Hepatocyte (in vitro differentiated cells): ENCODE data around the gene CHD9. TPM values are rescaled to one million over a fixed set of nuclear protein-coding genes. Genes with fewer than 3 reads are reported as not detected.

Experiments
- DNase-seq: peaks from one replicate; pipeline ENCODE4 v3.0.0-alpha.2; 2016; ENCODE audit warnings: low spot score
- H2AFZ ChIP-seq: fragments of 200-600 bp; sonication (generic); 2 replicates; pipeline ENCODE4 v1.6.0; 2016; ENCODE audit warnings: antibody characterized with exemption, mild to moderate bottlenecking
- H3K27ac ChIP-seq: fragments of 200-600 bp; sonication (generic); 2 replicates; pipeline ENCODE4 v1.5.1; 2016; ENCODE audit warnings: mild to moderate bottlenecking
- H3K27me3 ChIP-seq: fragments of 200-600 bp; sonication (generic); 2 replicates; pipeline ENCODE4 v1.6.1; 2016
- H3K36me3 ChIP-seq: fragments of 200-600 bp; sonication (generic); replicated peaks from 2 replicates; pipeline ENCODE4 v1.5.1; 2016; ENCODE audit warnings: low read depth; ENCODE audit not compliant: insufficient read depth
- H3K4me1 ChIP-seq: fragments of 200-600 bp; sonication (generic); 2 replicates; pipeline ENCODE4 v1.5.1; 2016; ENCODE audit warnings: mild to moderate bottlenecking, moderate library complexity; ENCODE audit not compliant: insufficient read depth
- H3K4me2 ChIP-seq: fragments of 200-600 bp; sonication (generic); 2 replicates; pipeline ENCODE4 v1.6.0; 2016
- H3K4me3 ChIP-seq: fragments of 200-600 bp; sonication (generic); 2 replicates; pipeline ENCODE4 v1.5.1; 2016; ENCODE audit warnings: mild to moderate bottlenecking
- H3K79me2 ChIP-seq: fragments of 200-600 bp; sonication (generic); 2 replicates; pipeline ENCODE4 v1.6.0; 2017; ENCODE audit warnings: mild to moderate bottlenecking
- H3K9me2 ChIP-seq: fragments of 200-600 bp; sonication (generic); replicated peaks from 2 replicates; pipeline ENCODE4 v1.6.0; 2017; ENCODE audit warnings: mild to moderate bottlenecking; ENCODE audit not compliant: insufficient read depth
- H3K9me3 ChIP-seq: fragments of 200-600 bp; sonication (generic); 2 replicates; pipeline ENCODE4 v1.5.1; 2016; ENCODE audit warnings: low read depth, mild to moderate bottlenecking
- H4K20me1 ChIP-seq: fragments of 200-600 bp; sonication (generic); 2 replicates; pipeline ENCODE4 v1.6.0; 2016; ENCODE audit warnings: mild to moderate bottlenecking; ENCODE audit not compliant: insufficient read depth, poor library complexity, severe bottlenecking
- EZH2 ChIP-seq: fragments of 200-600 bp; sonication (generic); IDR thresholded peaks from 2 replicates; pipeline ENCODE4 v1.6.1; 2016; ENCODE audit warnings: antibody characterized with exemption, mild to moderate bottlenecking, borderline replicate concordance
- EZH2phosphoT487 ChIP-seq: fragments of 200-600 bp; sonication (generic); IDR thresholded peaks from one replicate; pipeline ENCODE4 v1.6.1; 2018; ENCODE audit warnings: antibody characterized with exemption, mild to moderate bottlenecking, low read depth, moderate library complexity; ENCODE audit not compliant: unreplicated experiment, severe bottlenecking
- WGBS: methylation state at CpG from one replicate; pipeline ENCODE4 v1.1.6; 2016; ENCODE audit warnings: low lambda C conversion rate; ENCODE audit errors: missing lambda C conversion rate; 5-methylcytosine and 5-hydroxymethylcytosine counted together
- polyA plus RNA-seq: library from polyadenylated mRNA; unstranded; fragments of >200 nt; fragmentation: Nextera tagmentation; extraction: Ambion mirVana; gene quantifications from 2 replicates; pipeline ENCODE4 v1.2.1, GENCODE V29; 2016
- total RNA-seq: library from RNA; depleted of rRNA; stranded (reverse); fragments of >200 nt; gene quantifications from 2 replicates; pipeline ENCODE4 v1.2.3, GENCODE V29; 2014
- TF ChIP-seq, protein P1 (sequence below): fragments of 200-600 bp; sonication (generic); IDR thresholded peaks from 2 replicates; pipeline ENCODE4 v1.5.1; 2016; ENCODE audit warnings: antibody characterized with exemption, mild to moderate bottlenecking; ENCODE audit not compliant: poor library complexity

The CHD9 gene
- total and polyA plus RNA-seq, 2 experiments from 2014 or later: 54.9 to 68.2 TPM

DNA sequence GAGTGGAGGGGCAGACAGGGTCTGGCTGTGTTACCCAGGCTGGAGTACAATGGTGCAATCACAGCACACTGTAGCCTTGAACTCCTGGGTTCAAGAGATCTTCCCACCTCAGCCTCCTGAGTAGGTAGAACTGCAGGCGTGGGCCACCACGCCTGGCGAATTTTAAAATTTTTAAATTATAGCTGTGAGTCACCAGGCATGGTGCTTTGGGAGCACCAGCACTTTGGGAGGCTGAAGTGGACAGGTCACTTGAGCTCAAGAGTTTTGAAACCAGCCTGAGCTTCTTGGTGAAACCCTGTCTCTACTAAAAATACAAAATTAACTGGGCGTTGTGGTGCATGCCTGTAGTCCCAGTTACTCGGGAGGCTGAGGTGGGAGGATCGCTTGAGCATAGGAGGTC lies 114.0 kb downstream of the CHD9 start:
- DNase-seq: no peak
- no peak overlapping the region for H2AFZ ChIP-seq
- no peak overlapping the region for H3K27ac ChIP-seq
- peaks cover 68% of the 10 kb centered on the region for H3K79me2 ChIP-seq
- H3K4me2 ChIP-seq: no peak overlapping the region
- no peaks in the 10 kb centered on the region for H3K36me3 ChIP-seq
- no peak for TF ChIP-seq EZH2phosphoT487
- TF ChIP-seq, protein P1, sequence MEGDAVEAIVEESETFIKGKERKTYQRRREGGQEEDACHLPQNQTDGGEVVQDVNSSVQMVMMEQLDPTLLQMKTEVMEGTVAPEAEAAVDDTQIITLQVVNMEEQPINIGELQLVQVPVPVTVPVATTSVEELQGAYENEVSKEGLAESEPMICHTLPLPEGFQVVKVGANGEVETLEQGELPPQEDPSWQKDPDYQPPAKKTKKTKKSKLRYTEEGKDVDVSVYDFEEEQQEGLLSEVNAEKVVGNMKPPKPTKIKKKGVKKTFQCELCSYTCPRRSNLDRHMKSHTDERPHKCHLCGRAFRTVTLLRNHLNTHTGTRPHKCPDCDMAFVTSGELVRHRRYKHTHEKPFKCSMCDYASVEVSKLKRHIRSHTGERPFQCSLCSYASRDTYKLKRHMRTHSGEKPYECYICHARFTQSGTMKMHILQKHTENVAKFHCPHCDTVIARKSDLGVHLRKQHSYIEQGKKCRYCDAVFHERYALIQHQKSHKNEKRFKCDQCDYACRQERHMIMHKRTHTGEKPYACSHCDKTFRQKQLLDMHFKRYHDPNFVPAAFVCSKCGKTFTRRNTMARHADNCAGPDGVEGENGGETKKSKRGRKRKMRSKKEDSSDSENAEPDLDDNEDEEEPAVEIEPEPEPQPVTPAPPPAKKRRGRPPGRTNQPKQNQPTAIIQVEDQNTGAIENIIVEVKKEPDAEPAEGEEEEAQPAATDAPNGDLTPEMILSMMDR: no peak
- no peak for TF ChIP-seq EZH2
- no peaks in the 10 kb centered on the region for H3K27me3 ChIP-seq
- H3K4me1 ChIP-seq: no peaks in the 10 kb centered on the region
- no peaks in the 10 kb centered on the region for H3K9me3 ChIP-seq
- no peak overlapping the region for H3K4me3 ChIP-seq
- 96% methylated on average over 6 of the region's 6 CpGs for WGBS
- H3K9me2 ChIP-seq: no peaks in the 10 kb centered on the region
- H4K20me1 ChIP-seq: no peaks in the 10 kb centered on the region

DNA sequence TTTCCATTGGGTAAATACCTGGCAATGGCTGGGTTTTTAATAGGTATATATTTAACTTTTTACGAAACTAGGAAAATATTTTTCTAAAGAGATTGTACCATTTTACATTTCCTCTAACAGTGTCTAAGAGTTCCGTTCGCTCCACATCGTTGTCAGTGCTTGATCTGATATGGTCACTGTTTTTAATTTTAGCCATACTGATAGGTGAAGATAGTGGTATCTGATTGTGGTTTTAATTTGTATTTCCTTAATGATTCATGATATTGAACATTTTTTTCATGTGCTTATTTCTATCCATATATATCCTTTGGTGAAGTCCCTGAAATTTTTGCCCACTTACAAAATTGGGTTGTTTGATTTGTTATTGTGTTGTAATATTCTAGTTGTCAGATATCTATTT lies 117.7 kb downstream of the CHD9 start:
- DNase-seq: no peak
- Histone ChIP-seq H3K9me2 (no peaks in the 10 kb centered on the region), H4K20me1 (peaks cover 2% of the 10 kb centered on the region), H3K27me3 (no peaks in the 10 kb centered on the region), H2AFZ (no peak overlapping the region), H3K27ac (no peak overlapping the region), H3K4me2 (no peak overlapping the region), H3K36me3 (no peaks in the 10 kb centered on the region), H3K9me3 (no peaks in the 10 kb centered on the region), H3K4me1 (no peaks in the 10 kb centered on the region), H3K79me2 (peaks cover 66% of the 10 kb centered on the region), H3K4me3 (no peak overlapping the region)
- WGBS: 92% methylated on average over 4 of the region's 4 CpGs
- TF ChIP-seq EZH2 (no peak), EZH2phosphoT487 (no peak)
- TF ChIP-seq, protein P1: no peak

DNA sequence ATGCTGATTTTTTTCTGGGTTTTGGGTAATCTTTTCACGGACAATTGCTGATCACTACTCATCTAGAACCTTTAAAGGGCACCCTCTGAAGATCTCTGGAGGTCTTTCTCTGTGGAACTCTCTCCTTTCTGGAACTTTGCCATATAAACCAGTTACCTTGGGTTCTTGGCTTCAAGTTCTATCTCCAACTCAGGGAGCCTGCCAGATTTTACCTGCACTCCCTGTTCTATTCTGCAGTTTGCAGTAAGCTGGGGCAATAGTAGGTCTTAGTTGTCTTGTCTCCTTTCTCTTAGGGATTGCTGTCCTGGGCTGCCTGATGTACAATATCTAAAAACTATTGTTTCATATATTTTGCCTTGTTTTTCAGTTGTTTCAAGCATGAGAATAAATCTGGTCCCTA lies 120.3 kb downstream of the CHD9 start:
- WGBS: 91% methylated on average over 1 of the region's 1 CpG
- Histone ChIP-seq H3K4me2 (no peak overlapping the region), H3K9me3 (no peaks in the 10 kb centered on the region), H3K4me3 (no peak overlapping the region), H3K9me2 (no peaks in the 10 kb centered on the region), H3K79me2 (peaks cover 66% of the 10 kb centered on the region), H3K36me3 (no peaks in the 10 kb centered on the region), H3K4me1 (no peaks in the 10 kb centered on the region), H3K27me3 (no peaks in the 10 kb centered on the region), H3K27ac (no peak overlapping the region), H4K20me1 (peaks cover 2% of the 10 kb centered on the region), H2AFZ (no peak overlapping the region)
- no peak for DNase-seq
- TF ChIP-seq EZH2phosphoT487: no peak
- no peak for TF ChIP-seq EZH2
- TF ChIP-seq, protein P1: no peak

DNA sequence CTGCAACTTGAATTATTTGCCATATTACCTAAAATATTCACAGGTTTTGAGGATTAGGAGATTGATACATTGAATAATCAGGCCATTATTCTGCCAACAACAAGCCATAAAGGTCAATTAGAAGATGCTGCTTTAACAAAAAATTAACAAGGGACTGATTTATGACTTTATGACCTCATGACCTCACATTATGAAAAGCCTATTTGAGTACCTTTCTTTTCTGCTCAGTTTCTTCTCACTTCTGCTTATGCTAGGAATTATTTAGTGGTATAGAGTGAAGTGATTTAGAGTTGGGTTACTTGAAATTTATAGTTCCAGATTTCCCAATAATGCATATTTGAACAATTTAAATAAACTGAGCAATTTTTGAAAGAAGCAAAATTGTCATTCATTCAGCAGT lies 121.6 kb downstream of the CHD9 start:
- Histone ChIP-seq H3K36me3 (no peaks in the 10 kb centered on the region), H3K4me1 (no peaks in the 10 kb centered on the region), H3K4me3 (no peak overlapping the region), H3K27me3 (no peaks in the 10 kb centered on the region), H3K9me3 (no peaks in the 10 kb centered on the region), H3K79me2 (peaks cover 68% of the 10 kb centered on the region), H3K27ac (no peak overlapping the region), H2AFZ (no peak overlapping the region), H4K20me1 (peaks cover 2% of the 10 kb centered on the region), H3K9me2 (no peaks in the 10 kb centered on the region), H3K4me2 (no peak overlapping the region)
- TF ChIP-seq, protein P1: no peak
- no peak for TF ChIP-seq EZH2
- TF ChIP-seq EZH2phosphoT487: no peak
- DNase-seq: no peak
